GM13977 (cell line): Measurements from ENCODE around the gene POLR2H.

Experiments
- DNase-seq: peaks from one replicate; pipeline ENCODE4 v3.0.0; 2012; ENCODE audit warnings: low spot score
- CTCF ChIP-seq: IDR thresholded peaks from 2 replicates; pipeline ENCODE4 v1.5.1; 2012; ENCODE audit warnings: mild to moderate bottlenecking, control low read depth; ENCODE audit not compliant: insufficient read depth; ENCODE audit errors: extremely low read depth, missing control alignments
- in situ Hi-C: fragments of 300-500 bp; cut with MboI; formaldehyde crosslinking; loops from one replicate; pipeline ENCODE4 v1.12.0; 2022; ENCODE audit warnings: low sequenced_read_pairs, low pct_unique_long_range_greater_than_20kb, mixed read lengths, inconsistent platforms; ENCODE audit not compliant: unreplicated experiment

POLR2H gene

GRCh38 chr3:184368116-184368515 lies 6.6 kb downstream of the POLR2H start:
- in situ Hi-C loops = no loop called here
- no peak for TF ChIP-seq CTCF
- DNase-seq = no peak

- in situ Hi-C loops = no loop called here
These were observed 7.2 kb downstream of the POLR2H start for GRCh38 chr3:184368586-184369183.

DNA sequence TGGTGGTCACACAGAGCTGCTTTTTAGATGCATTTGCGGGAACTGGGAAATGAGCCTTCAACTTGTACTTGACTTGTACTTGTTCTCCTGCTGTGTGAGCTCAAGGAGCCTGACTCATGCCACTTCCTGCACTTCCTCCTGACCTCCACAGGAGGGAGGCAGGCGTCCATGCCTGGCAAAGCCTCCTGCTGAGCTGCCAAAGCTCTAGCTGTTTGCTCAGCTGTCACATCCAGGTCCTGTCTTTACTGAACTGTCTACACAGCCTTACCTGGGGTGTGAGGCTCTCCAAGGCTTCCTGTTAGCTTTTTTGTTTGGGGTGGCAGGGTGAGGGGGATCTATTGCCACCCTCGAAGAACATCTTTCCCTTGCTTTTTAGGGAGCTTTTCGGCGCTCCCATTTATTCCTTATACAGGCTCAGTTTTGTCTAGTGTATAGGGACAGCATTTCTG lies 10.1 kb downstream of the POLR2H start:
- peak; percentile 83 for DNase-seq
- TF ChIP-seq CTCF = peak; percentile 88
- in situ Hi-C loops = no loop called here

More at GRCh38 chr3:184368586-184369183, 7.2 kb downstream of the POLR2H start:
- TF ChIP-seq CTCF = no peak
- no peak for DNase-seq

GRCh38 chr3:184372296-184372821 lies 10.8 kb downstream of the POLR2H start:
- TF ChIP-seq CTCF = no peak
- DNase-seq = no peak
- in situ Hi-C loops = no loop called here

DNA sequence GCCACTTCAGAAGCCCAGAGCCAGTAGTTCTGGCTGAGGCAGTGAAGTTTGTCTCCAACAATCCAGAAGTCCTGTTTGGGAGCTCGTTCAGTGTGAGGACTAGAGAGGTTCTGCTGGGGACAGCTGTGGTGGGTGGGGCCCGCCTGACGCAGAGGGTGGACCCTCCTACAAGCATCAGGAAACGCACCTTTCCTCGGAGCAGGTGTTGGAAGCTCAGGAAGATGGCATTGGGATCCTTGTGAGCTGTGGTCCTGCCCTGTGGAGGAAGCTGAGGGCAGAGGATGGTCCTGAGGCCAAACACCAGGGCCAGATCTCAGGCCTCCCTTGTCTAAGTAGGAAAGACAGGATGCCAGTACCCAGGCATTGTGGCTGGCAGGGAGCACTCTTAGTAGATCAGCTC lies 11.4 kb downstream of the POLR2H start:
- DNase-seq = no peak
- TF ChIP-seq CTCF = no peak
- in situ Hi-C loops = no loop called here

DNA sequence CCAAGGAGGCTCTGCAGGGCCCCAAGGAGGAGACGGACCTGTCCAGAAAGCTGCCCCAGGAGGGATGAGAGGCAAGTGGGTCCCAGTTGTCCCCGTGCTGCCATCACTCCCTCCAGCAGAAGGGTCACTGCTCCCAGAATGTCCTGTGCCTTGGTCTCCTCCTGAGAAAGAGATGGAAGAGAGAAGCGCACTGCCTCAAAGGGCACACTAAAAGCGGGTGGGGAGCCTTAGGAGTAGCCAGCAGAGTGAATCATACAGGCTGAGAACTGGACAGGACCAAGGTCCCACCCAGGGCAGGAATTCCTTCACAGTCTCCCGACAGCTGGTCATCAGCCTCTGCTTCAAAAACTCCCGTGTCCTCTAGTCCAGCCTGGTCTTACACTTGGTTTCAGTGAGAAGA lies 11.9 kb downstream of the POLR2H start:
- in situ Hi-C loops = no loop called here
- DNase-seq = no peak
- no peak for TF ChIP-seq CTCF
